GM18526 (cell line): ENCODE data around the gene PPP3R2.

Experiments used
- POLR2A ChIP-seq: IDR thresholded peaks from 3 replicates; pipeline ENCODE4 v1.6.1; 2011; ENCODE audit not compliant: insufficient read length; ENCODE audit errors: extremely low read depth

PPP3R2 gene, protein sequence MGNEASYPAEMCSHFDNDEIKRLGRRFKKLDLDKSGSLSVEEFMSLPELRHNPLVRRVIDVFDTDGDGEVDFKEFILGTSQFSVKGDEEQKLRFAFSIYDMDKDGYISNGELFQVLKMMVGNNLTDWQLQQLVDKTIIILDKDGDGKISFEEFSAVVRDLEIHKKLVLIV

DNA sequence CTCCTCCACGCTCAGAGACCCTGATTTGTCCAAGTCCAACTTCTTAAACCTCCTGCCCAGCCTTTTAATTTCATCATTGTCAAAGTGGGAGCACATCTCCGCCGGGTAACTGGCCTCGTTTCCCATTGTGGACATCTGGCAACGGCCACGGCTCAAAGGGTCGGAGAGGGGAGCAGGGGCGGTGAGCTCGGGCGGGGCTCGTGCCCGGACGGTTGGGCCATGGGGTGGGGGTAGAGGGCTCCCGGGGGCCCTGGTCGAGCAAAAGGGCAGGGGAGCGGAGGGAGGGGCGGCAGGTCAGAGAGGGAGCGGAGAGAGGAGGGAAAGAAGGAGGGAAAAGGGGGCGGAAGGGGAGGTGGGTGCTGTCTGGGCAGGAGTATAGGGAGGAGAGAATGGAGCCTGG, at the start of gene PPP3R2:
Gene PPP3R2 (minus strand): TSS at position 174 of the 400 bp plus-strand sequence. CDS start 48 bp downstream, at position 126.
- TF ChIP-seq POLR2A = no peak

DNA sequence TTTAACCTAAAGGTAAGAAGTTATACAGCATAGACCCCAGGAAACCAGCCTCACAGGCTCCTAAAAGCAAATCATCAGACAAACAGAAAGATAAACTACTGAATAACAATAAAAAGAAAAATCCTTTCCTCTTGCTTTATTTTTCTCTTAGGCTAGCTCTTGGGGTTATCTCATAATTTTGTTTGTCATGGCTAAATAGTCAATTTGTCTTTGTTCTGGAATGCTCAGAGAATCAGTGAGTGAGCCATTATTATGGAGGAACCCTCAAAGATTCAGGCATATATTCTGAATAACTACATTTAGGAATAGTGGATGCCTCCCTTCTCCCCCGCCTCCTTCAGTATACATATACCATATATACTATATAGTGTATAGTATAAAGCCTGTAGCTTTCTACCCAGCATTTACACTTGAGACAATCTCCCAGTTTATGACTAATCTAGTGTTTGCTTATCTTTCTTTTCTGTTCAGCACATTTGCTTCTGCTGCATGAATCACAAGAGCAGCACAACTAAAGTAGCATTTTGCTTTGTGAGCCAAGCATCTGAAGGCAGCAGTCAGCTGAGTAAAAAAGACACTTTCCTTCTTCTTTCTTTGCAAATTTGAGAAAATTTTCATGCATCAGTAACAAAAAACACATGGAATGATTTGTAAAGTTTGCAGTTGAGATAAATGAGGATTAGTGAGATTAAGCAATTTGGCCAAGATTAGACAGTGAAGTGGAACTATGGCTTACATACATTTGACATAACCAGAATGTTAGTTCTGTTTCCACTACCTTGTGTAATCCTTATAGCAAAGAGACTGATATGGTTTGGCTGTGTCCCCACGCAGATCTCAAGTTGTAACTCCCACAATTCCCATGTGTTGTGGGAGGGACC, 45.3 kb upstream of the PPP3R2 start:
- no peak for TF ChIP-seq POLR2A

DNA sequence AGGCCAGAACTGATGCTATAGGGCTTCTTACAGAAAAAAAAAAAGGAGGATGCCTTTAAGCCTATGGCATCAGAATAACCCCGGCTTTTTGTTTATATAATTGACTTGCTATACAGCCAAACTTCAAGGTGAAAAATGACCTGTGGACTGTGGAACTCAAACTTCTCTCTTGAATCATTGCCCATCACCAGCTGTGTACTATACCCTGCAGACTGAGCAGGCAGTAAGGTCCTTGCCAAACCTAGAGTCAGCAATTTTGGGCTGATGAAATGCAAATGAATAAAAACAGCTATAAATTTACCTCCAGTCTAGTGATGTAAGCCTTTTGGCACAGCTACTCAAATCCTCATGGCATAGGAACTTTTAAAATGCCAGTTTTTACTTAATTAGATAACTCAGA, 44.5 kb upstream of the PPP3R2 start:
- TF ChIP-seq POLR2A = no peak

DNA sequence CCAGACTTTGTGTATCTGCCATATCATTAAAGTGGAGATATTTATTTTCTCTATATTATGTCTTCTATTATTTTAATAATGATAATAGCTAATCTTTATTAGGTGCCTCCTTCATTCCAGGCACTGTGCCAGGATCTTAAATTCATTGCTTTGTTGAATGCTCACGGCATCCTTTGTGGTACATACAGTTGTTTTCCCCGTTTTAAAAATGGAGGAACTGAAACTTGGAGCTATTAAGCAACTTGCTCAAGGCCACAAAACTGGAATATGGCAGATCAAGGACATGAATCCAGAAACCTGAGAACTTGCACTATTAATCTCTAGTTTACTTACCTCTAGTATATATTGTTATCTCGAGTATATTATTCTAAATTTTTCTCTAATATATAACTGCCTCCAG, 41.5 kb upstream of the PPP3R2 start:
- no peak for TF ChIP-seq POLR2A

DNA sequence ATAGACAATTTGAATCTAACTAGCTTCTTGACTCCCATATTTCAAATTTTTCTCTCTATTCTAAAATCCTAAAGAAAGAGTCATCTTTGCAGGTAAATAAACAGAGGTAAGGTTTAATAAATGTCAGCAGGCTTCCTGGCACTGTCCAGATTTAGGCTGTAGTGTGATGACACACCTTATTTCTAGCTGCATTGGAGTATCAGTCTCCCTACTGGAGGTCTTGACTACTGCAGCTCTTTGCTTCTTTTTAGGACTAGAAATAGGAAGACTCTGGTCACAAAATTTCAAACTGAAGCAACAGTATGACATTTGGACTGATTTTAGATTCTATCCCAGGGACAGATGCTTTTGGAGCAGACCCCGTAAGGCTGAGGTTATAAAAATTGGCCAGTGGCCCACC, 40.7 kb upstream of the PPP3R2 start:
- TF ChIP-seq POLR2A = no peak

DNA sequence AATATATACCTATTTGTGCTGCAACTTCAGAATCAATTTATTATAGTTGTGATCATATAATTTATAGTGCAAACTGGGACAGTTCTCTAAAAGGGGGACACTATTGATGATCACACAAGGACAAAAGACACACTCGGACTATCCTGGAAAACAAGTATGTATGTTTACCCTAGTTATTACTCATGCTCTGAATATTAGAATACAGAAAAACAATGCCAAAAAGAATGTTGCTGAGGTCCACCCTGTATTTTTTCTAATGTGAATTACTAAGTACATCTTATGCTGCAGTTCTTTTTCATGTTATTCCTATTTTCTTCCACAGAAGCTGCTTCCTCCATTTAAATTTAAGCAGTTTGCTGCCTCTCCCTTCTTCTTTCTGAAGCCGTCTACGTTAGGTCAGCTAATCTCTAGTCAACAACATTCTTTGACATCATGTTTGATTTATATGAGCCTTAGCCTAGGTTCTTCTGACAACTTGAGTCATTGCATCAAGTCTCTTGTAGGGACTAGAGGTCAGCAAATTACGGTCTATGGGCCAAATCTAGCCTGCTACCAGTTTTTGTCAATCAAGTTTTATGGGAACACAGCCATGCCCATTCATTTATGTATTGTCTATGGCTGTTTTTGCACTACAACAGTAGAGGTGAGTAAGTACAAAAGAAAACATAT, 40.1 kb upstream of the PPP3R2 start:
- TF ChIP-seq POLR2A = no peak

DNA sequence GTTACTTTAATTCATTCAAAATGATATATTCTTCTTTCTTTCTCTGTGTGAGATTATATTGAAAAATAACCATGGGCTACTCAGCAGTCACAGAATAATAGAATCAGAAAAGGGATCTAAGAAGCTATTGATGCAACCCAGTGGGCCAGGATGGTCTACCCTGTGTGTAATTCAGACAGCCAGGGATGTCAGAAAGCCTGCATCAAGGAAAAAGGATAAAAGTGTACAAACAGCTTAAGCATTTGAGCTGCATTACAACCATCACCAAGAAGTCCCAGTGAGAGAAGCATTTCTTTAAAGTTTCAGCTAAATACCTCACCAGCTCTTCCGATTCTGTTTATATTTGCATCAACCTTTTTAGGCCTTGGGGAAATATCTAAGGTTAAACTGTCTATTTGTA, 37.8 kb upstream of the PPP3R2 start:
- no peak for TF ChIP-seq POLR2A

DNA sequence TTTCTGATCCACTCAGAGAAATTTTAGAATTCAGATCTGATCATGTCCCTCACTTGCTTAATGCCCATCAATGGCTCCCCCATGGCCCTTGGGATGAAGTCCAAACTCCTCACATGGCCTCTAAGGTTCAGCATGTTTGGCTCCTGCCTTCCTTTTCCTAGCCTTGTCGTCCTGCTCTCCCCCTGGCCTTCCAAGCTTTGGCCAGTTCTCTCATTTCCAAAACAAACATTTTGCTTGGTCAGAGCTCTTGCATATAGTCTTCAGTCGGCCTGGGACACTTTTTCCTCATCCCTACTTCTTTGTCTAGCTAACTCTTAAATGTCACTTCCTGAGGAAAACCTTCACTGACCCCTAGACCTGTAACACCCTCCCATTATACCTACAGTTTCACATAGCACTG, 37.1 kb upstream of the PPP3R2 start:
- TF ChIP-seq POLR2A = no peak

DNA sequence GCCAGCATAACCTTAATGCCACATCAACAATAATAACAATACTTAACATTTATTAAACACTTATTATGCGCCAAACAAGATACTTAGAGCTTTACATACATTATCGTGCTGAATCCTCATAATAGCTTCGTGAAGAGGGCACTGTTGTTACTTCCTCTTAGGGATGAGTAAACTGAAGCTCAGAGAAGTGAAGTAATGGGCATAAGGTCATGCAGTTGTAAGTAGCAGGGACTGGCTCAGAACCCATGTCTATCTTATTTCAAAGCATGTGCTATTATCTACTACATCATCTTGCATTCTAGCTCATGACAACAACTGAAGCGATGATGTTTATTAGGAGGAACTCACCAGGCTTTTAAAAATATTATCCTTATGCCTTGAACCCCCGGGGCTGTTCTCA, 34.9 kb upstream of the PPP3R2 start:
- no peak for TF ChIP-seq POLR2A

DNA sequence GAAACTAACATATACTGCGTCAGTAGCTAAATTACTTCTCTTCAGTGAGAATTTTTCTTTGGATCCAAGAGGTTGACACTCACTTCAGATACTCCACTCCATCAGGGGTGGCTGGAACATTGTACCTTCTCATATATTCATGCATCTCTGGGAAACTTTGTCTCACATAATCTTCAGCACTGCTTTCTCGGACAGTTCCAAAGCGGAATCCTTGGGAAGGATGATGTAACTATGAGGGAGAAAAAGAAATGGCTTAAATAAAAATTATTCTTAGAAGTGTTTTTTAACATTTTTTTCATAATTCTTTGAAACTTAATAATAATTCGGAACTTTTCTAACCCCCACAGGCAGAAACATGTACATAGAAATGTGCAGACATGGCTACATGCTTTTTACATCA, 33.4 kb upstream of the PPP3R2 start:
- TF ChIP-seq POLR2A = no peak

DNA sequence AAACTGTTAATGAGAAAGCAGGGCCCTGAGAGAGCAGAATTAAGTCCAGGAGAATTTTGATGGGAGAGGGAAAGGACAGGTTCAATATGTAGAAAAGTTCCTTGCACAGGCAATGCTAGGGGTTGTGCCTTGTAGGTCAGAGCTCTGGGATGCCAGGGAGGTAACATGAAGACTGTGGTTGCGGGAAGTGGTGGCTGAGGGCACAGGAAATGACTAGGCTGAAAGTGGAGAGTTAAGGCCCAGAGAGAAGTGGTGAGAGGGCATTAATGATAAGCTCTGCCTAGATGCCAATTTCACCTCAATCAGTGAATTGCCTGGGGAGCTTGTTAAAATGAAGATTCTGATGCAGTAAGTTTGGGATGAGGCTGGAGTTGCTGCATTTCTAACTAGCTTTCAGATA, 31.5 kb upstream of the PPP3R2 start:
- no peak for TF ChIP-seq POLR2A

DNA sequence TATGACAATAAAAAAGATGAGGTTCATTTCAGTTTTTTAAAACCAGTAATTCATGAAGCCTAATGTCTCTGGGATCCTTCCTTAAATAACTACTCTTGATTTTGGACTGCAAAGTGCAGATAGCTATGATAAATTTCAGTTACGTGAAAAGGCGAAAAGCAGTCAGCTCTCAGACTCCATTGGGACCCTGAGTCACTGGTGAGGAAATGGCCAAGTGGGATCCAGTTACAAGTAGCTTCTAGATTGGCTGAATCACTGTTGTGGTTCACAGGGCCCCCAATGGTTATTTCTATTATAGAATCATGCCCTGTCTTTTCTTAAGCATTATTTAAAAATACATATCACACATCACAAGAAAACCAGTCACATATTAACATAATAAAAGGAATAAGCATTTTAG, 31.1 kb upstream of the PPP3R2 start:
- TF ChIP-seq POLR2A = no peak

DNA sequence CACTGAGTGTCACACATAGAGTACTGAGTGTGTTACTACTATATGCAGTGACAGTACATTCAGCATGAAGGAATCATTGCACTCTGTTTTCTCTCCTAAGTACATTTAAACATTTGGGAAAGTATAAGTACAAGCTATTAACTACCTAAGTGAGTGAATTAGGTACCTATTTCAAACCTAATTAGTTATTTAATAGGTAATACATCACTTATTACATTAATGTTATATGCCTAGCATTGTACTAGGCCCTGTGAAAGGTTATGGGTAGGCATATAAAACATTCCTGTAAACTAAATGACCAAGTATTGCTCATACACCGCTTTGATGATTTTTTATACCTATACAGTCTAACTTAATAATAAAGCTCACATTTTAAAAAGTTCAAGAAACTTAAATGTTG, 25.7 kb upstream of the PPP3R2 start:
- TF ChIP-seq POLR2A = no peak

DNA sequence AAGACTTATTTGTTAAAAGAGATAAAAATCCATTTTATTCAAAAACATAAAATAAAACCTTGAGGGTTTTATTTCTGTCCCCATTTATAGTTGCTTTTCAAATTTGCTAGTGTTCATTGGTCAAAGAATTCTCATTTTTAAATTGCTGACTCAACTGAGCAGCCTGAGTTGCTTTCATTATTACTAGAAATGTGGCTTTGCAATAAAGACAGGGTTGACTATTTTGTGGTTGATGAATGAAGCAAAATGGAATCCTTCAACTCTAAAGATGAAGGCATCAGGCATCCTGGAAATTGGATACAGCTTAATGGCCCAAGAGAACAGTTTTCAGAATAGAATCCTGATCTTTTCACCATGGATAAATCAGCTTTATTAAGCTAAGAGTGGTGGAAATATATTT, 23.9 kb upstream of the PPP3R2 start:
- TF ChIP-seq POLR2A = no peak

DNA sequence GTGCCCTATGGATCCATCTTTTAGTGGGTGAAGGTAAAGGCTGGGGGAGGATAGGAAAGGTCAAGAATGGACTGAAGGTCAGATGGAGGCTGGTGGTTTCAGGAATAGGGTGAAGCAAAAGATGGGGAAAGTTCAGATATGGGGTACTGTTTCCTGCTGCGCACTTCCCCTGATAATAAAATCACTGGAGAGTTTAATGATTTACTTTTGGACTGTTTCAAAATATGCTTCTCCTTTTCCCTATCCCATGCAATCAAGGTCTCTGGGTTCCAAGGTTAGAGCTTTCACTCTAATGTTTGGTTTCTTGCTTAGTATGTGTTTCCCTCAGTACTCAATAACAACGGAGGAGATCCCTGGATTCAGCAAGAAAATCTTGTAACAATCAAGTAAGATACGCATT, 10.8 kb upstream of the PPP3R2 start:
- no peak for TF ChIP-seq POLR2A

DNA sequence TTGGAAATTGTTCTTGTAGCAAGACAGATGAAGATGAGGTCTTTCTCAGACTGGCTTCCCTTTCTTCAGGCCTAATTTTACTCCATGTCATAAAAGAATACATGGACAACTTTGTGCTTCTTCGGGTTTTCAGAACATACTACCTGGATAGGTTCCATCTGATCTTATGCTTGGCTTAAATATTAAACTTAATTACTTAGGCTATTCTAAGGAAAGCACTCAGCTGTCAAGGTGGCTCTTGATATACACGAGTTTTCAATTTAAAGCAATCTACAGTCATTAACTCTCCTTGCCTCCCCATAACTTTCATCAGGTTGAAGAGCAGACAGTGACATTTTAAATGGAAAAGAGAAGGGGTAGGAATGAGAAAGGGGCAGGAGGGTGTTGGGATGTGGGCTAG, 9.5 kb upstream of the PPP3R2 start:
- TF ChIP-seq POLR2A = no peak
